Heart left ventricle (tissue), 16 donors: ENCODE measurements around the gene TGFBR2. TPM values are rescaled to one million over a fixed set of nuclear protein-coding genes. Genes with fewer than 3 reads are reported as not detected.

ENCODE experiments used
- ATAC-seq, 4 donors: fragments of 200-7000 bp; cut with Tn5 transposase; one replicate each; pipeline ENCODE4 v1.9.1; 2020 to 2022; ENCODE audit warnings: moderate library complexity in 4 of 4, mild to moderate bottlenecking in 3 of 4, moderate number of reproducible peaks in 1 of 4
- DNase-seq, 5 donors: peaks; one replicate each; pipeline ENCODE4 v3.0.0-alpha.2; 2020
- H3K27ac ChIP-seq, 12 donors: fragments of 200-600 bp; sonication (generic) in 4 of 12; one replicate each; pipeline versions ENCODE4 v1.5.0 to v1.8.0; 2016 to 2022; ENCODE audit warnings: mild to moderate bottlenecking in 2 of 12
- H3K27me3 ChIP-seq, 9 donors: fragments of 200-600 bp; sonication (generic) in 2 of 9; one replicate each; pipeline versions ENCODE4 v1.5.1 to v1.8.0; 2016 to 2022; ENCODE audit warnings: mild to moderate bottlenecking in 3 of 9
- H3K36me3 ChIP-seq, 9 donors: fragments of 200-600 bp; sonication (generic) in 2 of 9; one replicate each; pipeline versions ENCODE4 v1.5.0 to v1.8.0; 2018 to 2022; ENCODE audit warnings: mild to moderate bottlenecking in 2 of 9
- H3K4me1 ChIP-seq, 12 donors: fragments of 200-600 bp; sonication (generic) in 4 of 12; one replicate each; pipeline versions ENCODE4 v1.5.0 to v1.8.0; 2016 to 2022; ENCODE audit warnings: mild to moderate bottlenecking in 3 of 12
- H3K4me3 ChIP-seq, 12 donors: fragments of 200-600 bp; sonication (generic) in 4 of 12; one replicate each; pipeline versions ENCODE4 v1.5.0 to v1.8.0; 2017 to 2022; ENCODE audit warnings: mild to moderate bottlenecking in 9 of 12, moderate library complexity in 4 of 12
- H3K9me3 ChIP-seq, 12 donors: fragments of 200-600 bp; sonication (generic) in 4 of 12; one replicate each; pipeline versions ENCODE4 v1.5.0 to v1.8.0; 2016 to 2022; ENCODE audit warnings: mild to moderate bottlenecking in 1 of 12
- POLR2A ChIP-seq, 2 donors: fragments of 450-650 bp; IDR thresholded peaks; one replicate each; pipeline ENCODE4 v1.6.1; 2017; ENCODE audit warnings: antibody characterized with exemption in 2 of 2, mild to moderate bottlenecking in 2 of 2, moderate library complexity in 2 of 2
- WGBS, 4 donors: extraction: QIAGEN DNeasy Blood & Tissue Kit in 2 of 4; methylation state at CpG; one replicate each; pipeline versions ENCODE4 v1.1.5 to v1.1.7; 2013 to 2018; 5-methylcytosine and 5-hydroxymethylcytosine counted together
- intact Hi-C, 10 donors: fragments of 100-400 bp; cut with DNase I; formaldehyde crosslinking; loops; one replicate each; pipeline versions ENCODE4 v1.11.1 to v1.14.2; 2022
- polyA plus RNA-seq, 2 donors: library from polyadenylated mRNA; stranded (reverse); fragments of 200-250 nt; gene quantifications; one replicate each; pipeline ENCODE4 v1.2.3, GENCODE V29; 2013
- total RNA-seq, 9 donors: library from RNA; depleted of rRNA in 2 of 9; stranded (reverse); fragments of >200 nt in 2 of 9; fragmentation: NEBNext Ultra II Directional in 3 of 9; extraction: Animal tissue kit (Norgen Biotek cat#: 25700) in 3 of 9; gene quantifications; one replicate each; pipeline versions ENCODE4 v1.1.0 to v1.2.4, GENCODE V29; 2016 to 2023
- TF ChIP-seq, protein P1 (sequence below), 12 donors: fragments of 200-600 bp; sonication (generic) in 4 of 12; IDR thresholded peaks; one replicate each; pipeline versions ENCODE4 v1.5.0 to v1.8.0; 2018 to 2022; ENCODE audit warnings: antibody characterized with exemption in 12 of 12, mild to moderate bottlenecking in 5 of 12
- donor health status: ischemic (EF 13 %, LVEDD 7.1; RV severe dilation, severe dysfunction).
- donor health status: healthy with polysubstance abuse.
- donor health status: DM: no; HTN: yes; CAD: no.
- donor health status: DM: no; HTN: no; CAD: no.
- donor health status: ischemic (EF 25% LVEDD 6.9; RV normal size, moderate dysfunction).
- donor health status: ischemic (EF 25% LVEDD 5.7; RV mildly dilated, moderate dysfunction).
- donor health status: healthy.
- donor health status: DM: yes; HTN: yes; CAD: no.
- donor health status: ischemic (EF 35%, LVEDD 5.7; RV mildly dilated, moderate dysfunction).
- donor health status: nonischemic (EF 11% LVEDD 7.7; RV severe dilation, severe dysfunction).
- donor health status: DM: yes; HTN: yes; CAD: no.
- donor health status: PGD.
- donor health status: ischemic (EF 29% LVEDD 5.4; RV normal size, mild dysfunction).
- donor health status: nonischemic (EF 23%, LVEDD 6.1; RV moderate dilation, normal function).

Gene TGFBR2
- total and polyA plus RNA-seq, 11 donors: 13.8 to 217 (median 143) TPM

DNA sequence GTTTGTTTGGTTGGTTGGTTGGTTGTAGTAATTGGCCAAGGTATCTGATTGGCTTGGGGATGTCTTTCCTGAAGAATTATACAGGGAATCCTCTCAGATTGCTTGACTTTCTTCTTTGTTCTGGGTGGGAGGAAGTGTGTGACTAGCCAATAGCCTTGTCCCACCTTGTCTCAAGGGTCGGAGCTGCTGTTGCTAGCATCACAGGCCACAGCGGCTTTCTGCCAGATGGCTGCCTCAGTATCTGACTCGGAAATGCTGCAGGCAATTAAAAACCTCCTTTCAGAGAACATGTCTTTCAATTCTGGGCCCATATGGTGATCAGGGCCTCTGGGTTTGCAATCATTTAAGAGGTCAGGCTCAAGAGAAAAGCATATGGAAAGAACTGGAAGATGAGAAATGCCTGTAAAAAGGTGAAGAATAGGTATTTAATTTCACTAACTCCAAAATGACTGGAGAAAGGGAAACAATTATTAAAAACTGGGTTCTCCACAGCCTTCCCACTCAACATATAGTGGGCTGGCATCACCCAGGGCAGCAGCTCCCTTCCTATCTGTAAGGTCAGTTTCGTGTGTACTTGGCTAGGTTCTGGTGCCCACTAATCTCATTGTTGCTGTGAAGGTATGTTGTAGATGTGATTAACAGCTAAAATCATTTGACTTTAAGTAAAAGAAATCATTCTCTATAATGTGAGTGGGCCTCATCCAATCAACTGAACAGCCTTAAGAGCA, 32.4 kb downstream of the TGFBR2 start:
- peak; percentile 53 to 78 (median 62) for DNase-seq
- H3K36me3 ChIP-seq: peaks cover 0 to 23% (median 0%) of the 10 kb centered on the region in 9 donors
- TF ChIP-seq POLR2A (IDR thresholded peaks at IDR 0.05): no peak
- TF ChIP-seq, protein P1, sequence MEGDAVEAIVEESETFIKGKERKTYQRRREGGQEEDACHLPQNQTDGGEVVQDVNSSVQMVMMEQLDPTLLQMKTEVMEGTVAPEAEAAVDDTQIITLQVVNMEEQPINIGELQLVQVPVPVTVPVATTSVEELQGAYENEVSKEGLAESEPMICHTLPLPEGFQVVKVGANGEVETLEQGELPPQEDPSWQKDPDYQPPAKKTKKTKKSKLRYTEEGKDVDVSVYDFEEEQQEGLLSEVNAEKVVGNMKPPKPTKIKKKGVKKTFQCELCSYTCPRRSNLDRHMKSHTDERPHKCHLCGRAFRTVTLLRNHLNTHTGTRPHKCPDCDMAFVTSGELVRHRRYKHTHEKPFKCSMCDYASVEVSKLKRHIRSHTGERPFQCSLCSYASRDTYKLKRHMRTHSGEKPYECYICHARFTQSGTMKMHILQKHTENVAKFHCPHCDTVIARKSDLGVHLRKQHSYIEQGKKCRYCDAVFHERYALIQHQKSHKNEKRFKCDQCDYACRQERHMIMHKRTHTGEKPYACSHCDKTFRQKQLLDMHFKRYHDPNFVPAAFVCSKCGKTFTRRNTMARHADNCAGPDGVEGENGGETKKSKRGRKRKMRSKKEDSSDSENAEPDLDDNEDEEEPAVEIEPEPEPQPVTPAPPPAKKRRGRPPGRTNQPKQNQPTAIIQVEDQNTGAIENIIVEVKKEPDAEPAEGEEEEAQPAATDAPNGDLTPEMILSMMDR (IDR thresholded peaks at IDR 0.05): no peak

GRCh38 chr3:30639937-30640336, 33.5 kb downstream of the TGFBR2 start:
- no peaks in the 10 kb centered on the region for H3K9me3 ChIP-seq
- WGBS, 4 donors: 81 to 89% (median 88%) methylated on average over 1 of the region's 1 CpG
- no peak overlapping the region for H3K4me3 ChIP-seq
- no peak for DNase-seq
- TF ChIP-seq, protein P1 (IDR thresholded peaks at IDR 0.05): no peak
- TF ChIP-seq POLR2A (IDR thresholded peaks at IDR 0.05): no peak
- peaks cover 0 to 17% (median 4%) of the 10 kb centered on the region in 9 donors for H3K36me3 ChIP-seq
- peak overlapping the region in 9 of 12 donors; percentile 26 to 90 (median 59) for H3K27ac ChIP-seq
- H3K27me3 ChIP-seq: no peaks in the 10 kb centered on the region
- peaks cover 11 to 97% (median 84%) of the 10 kb centered on the region in 12 donors for H3K4me1 ChIP-seq
- intact Hi-C loops: no loop called here
- peak in 3 of 4 donors; percentile 6 to 19 (median 13) for ATAC-seq

More for the DNA sequence above, 32.4 kb downstream of the TGFBR2 start:
- no peaks in the 10 kb centered on the region for H3K27me3 ChIP-seq
- no peaks in the 10 kb centered on the region for H3K9me3 ChIP-seq
- H3K4me1 ChIP-seq: peaks cover 16 to 97% (median 84%) of the 10 kb centered on the region in 12 donors
- intact Hi-C loops: no loop called here
- 20 to 25% (median 22%) methylated on average over 4 of the region's 4 CpGs for WGBS, 4 donors
- peak; percentile 49 to 75 (median 66) for ATAC-seq
- H3K27ac ChIP-seq: peak overlapping the region in 11 of 12 donors; percentile 26 to 90 (median 54)
- H3K4me3 ChIP-seq: no peak overlapping the region

- 69 to 78% (median 74%) methylated on average over 5 of the region's 5 CpGs for WGBS, 4 donors
- intact Hi-C loops: no loop called here
Observed at GRCh38 chr3:30640851-30641250, 34.5 kb downstream of the TGFBR2 start.

More at GRCh38 chr3:30640851-30641250, 34.5 kb downstream of the TGFBR2 start:
- peaks cover 8 to 97% (median 77%) of the 10 kb centered on the region in 12 donors for H3K4me1 ChIP-seq
- no peak for TF ChIP-seq POLR2A (IDR thresholded peaks at IDR 0.05)
- TF ChIP-seq, protein P1 (IDR thresholded peaks at IDR 0.05): no peak
- H3K27me3 ChIP-seq: no peaks in the 10 kb centered on the region
- DNase-seq (no peak), ATAC-seq (no peak)
- peaks cover 0 to 25% (median 12%) of the 10 kb centered on the region in 9 donors for H3K36me3 ChIP-seq
- peak overlapping the region in 2 of 12 donors; percentile 75 to 90 for H3K27ac ChIP-seq
- no peaks in the 10 kb centered on the region for H3K9me3 ChIP-seq
- no peak overlapping the region for H3K4me3 ChIP-seq
